GM12878 (cell line): ENCODE results near the gene TDRD7. TPM values are rescaled to one million over a fixed set of nuclear protein-coding genes. Genes with fewer than 3 reads are reported as not detected.

Source experiments
- ATF2 ChIP-seq: IDR thresholded peaks from 2 replicates; pipeline ENCODE4 v1.6.1; 2012; ENCODE audit warnings: low read length, inconsistent platforms
- JUND ChIP-seq: IDR thresholded peaks from 2 replicates; pipeline ENCODE4 v1.6.1; 2012; ENCODE audit warnings: low read depth, mild to moderate bottlenecking, low read length, improper control_type of control experiment, moderate library complexity
- PBX3 ChIP-seq: IDR thresholded peaks from 2 replicates; pipeline ENCODE4 v1.6.1; 2011; ENCODE audit warnings: mild to moderate bottlenecking, low read depth, low read length, moderate library complexity; ENCODE audit not compliant: insufficient replicate concordance
- RB1 ChIP-seq: fragments of 450-650 bp; formaldehyde crosslinking; IDR thresholded peaks from 2 replicates; pipeline ENCODE4 v1.6.1; 2017; ENCODE audit warnings: mild to moderate bottlenecking, borderline replicate concordance
- RELB ChIP-seq: fragments of 450-650 bp; IDR thresholded peaks from 2 replicates; pipeline ENCODE4 v1.6.1; 2017; ENCODE audit warnings: low read depth, mild to moderate bottlenecking, moderate library complexity
- SMC3 ChIP-seq: IDR thresholded peaks from 2 replicates; pipeline ENCODE4 v1.6.1; 2011; ENCODE audit warnings: low read length, improper control_type of control experiment, borderline replicate concordance
- YBX1 ChIP-seq: fragments of 450-650 bp; IDR thresholded peaks from 2 replicates; pipeline ENCODE4 v1.6.1; 2016; ENCODE audit warnings: antibody characterized with exemption
- polyA plus RNA-seq, 11 experiments: library from polyadenylated mRNA; depleted of rRNA in 4 of 11; unstranded in 6 of 11; stranded (reverse) in 5 of 11; fragments of >200 nt; fragmentation: Nextera tagmentation in 4 of 11; fragmentation: Illumina TruSeq in 1 of 11; extraction: Ambion mirVana in 4 of 11; extraction: Trizol in 1 of 11; gene quantifications; 1 replicate in 1 of 11; 2 replicates in 10 of 11; pipeline versions ENCODE4 v1.2.1 to v1.2.3, GENCODE V29; 2011 to 2016; ENCODE audit warnings: inconsistent platforms in 2 of 11, missing spikeins in 2 of 11, low read depth in 1 of 11
- total RNA-seq, 4 experiments: library from RNA; depleted of rRNA in 3 of 4; stranded (reverse); fragments of >200 nt in 3 of 4; fragmentation: Illumina TruSeq in 1 of 4; extraction: Trizol in 1 of 4; gene quantifications; 2 replicates each; pipeline versions ENCODE4 v1.2.1 to v1.2.3, GENCODE V29; 2013 to 2021
- TF ChIP-seq, protein P1 (sequence below): IDR thresholded peaks from 2 replicates; pipeline ENCODE4 v1.6.1; 2011; ENCODE audit warnings: borderline replicate concordance, low read depth, mild to moderate bottlenecking, moderate library complexity, mixed read lengths, low read length; ENCODE audit not compliant: insufficient read depth; ENCODE audit errors: extremely low read length

The TDRD7 gene
- total and polyA plus RNA-seq, 10 of the 15 experiments (the other 5 are each of a cell fraction or from before 2014, with no cell fraction given), result 5.7 to 26.4 (median 16.2) TPM

- TF ChIP-seq PBX3, result no peak
- no peak for TF ChIP-seq RELB
- TF ChIP-seq JUND, result no peak
- no peak for TF ChIP-seq ATF2
- TF ChIP-seq RB1, result no peak
- no peak for TF ChIP-seq SMC3
- TF ChIP-seq, protein P1, sequence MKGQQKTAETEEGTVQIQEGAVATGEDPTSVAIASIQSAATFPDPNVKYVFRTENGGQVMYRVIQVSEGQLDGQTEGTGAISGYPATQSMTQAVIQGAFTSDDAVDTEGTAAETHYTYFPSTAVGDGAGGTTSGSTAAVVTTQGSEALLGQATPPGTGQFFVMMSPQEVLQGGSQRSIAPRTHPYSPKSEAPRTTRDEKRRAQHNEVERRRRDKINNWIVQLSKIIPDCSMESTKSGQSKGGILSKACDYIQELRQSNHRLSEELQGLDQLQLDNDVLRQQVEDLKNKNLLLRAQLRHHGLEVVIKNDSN, result no peak
- TF ChIP-seq YBX1, result no peak
Measured at GRCh38 chr9:97531888-97532376, 120.0 kb downstream of the TDRD7 start (continued).
